Breast epithelium (tissue), 4 donors: ENCODE results near the gene OR8D4. TPM values are rescaled to one million over a fixed set of nuclear protein-coding genes. Genes with fewer than 3 reads are reported as not detected.

ENCODE experiments used
- DNase-seq, 2 donors: peaks; one replicate each; pipeline ENCODE4 v3.0.0-alpha.2; 2019; ENCODE audit warnings: low spot score in 2 of 2
- H3K27ac ChIP-seq, 2 donors: fragments of 200-600 bp; sonication (generic) in 1 of 2; one replicate each; pipeline ENCODE4 v1.5.1; 2016 to 2019; ENCODE audit warnings: mild to moderate bottlenecking in 1 of 2
- H3K27me3 ChIP-seq, 2 donors: fragments of 200-600 bp; sonication (generic) in 1 of 2; one replicate each; pipeline versions ENCODE4 v1.5.1 to v1.6.0; 2017 to 2019; ENCODE audit warnings: control low read depth in 1 of 2, mild to moderate bottlenecking in 1 of 2
- H3K36me3 ChIP-seq: fragments of 200-600 bp; one replicate; pipeline ENCODE4 v1.5.1; 2019
- H3K4me1 ChIP-seq, 2 donors: fragments of 200-600 bp; sonication (generic); one replicate each; pipeline ENCODE4 v1.5.1; 2016 to 2019; ENCODE audit warnings: control low read depth in 1 of 2
- H3K4me3 ChIP-seq, 3 donors: fragments of 200-600 bp; sonication (generic); 1 replicate in 2 of 3; 2 replicates in 1 of 3; pipeline ENCODE4 v1.5.1; 2016 to 2019; ENCODE audit warnings: mild to moderate bottlenecking in 3 of 3, moderate library complexity in 2 of 3
- H3K9me3 ChIP-seq, 2 donors: fragments of 200-600 bp; sonication (generic) in 1 of 2; one replicate each; pipeline ENCODE4 v1.5.1; 2016 to 2019; ENCODE audit warnings: control low read depth in 1 of 2
- CTCF ChIP-seq, 3 donors: fragments of 450-650 bp; IDR thresholded peaks; one replicate each; pipeline ENCODE4 v1.5.1; 2016 to 2017; ENCODE audit warnings: antibody characterized with exemption in 3 of 3, mild to moderate bottlenecking in 3 of 3, moderate library complexity in 3 of 3
- POLR2A ChIP-seq: fragments of 450-650 bp; IDR thresholded peaks from one replicate; pipeline ENCODE4 v1.6.1; 2016; ENCODE audit warnings: antibody characterized with exemption, mild to moderate bottlenecking, moderate library complexity
- POLR2AphosphoS5 ChIP-seq, 3 donors: sonication (generic); formaldehyde crosslinking; IDR thresholded peaks; one replicate each; pipeline ENCODE4 v1.6.1; 2017; ENCODE audit warnings: antibody characterized with exemption in 3 of 3
- intact Hi-C: fragments of 100-400 bp; cut with DNase I; formaldehyde crosslinking; loops from one replicate; pipeline ENCODE4 v1.15.1; 2023; ENCODE audit warnings: low total_unique reads
- total RNA-seq, 3 donors: library from RNA; depleted of rRNA; stranded (reverse); fragments of >200 nt; gene quantifications; one replicate each; pipeline ENCODE4 v1.1.0, GENCODE V29; 2016

The OR8D4 gene
- total RNA-seq, 3 donors from 2014 or later = not detected

- TF ChIP-seq CTCF (IDR thresholded peaks at IDR 0.05) (no peak), POLR2A (no peak), POLR2AphosphoS5 (IDR thresholded peaks at IDR 0.05) (no peak)
- intact Hi-C loops = no loop called here
Observed at GRCh38 chr11:123904932-123905331, 3.0 kb downstream of the OR8D4 start.

DNA sequence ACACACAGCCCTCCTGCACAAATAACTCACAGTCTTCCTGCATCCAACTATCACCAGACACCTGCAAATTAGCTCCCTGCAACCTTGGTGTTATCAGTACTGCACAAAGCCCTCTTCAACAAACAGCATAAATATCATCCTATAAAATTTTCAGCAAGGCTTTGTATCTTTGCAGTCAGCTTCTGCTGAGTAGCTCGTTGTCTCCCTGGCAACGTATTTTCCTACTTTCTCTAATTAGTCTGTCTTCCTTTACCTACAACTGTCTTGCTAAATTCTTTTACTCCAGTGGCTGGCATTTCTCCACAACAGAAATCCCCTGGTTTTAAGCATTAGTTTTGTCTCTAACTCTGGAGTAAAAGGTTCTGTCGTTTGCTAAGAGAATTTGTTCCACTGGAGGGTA lies 3.9 kb downstream of the OR8D4 start:
- TF ChIP-seq POLR2A = no peak
- TF ChIP-seq CTCF (IDR thresholded peaks at IDR 0.05) = no peak
- DNase-seq = no peak
- no peaks in the 10 kb centered on the region for H3K4me1 ChIP-seq
- H3K4me3 ChIP-seq = no peak overlapping the region
- no peak overlapping the region for H3K27ac ChIP-seq
- no peaks in the 10 kb centered on the region for H3K9me3 ChIP-seq
- intact Hi-C loops = no loop called here
- no peaks in the 10 kb centered on the region for H3K36me3 ChIP-seq
- no peaks in the 10 kb centered on the region for H3K27me3 ChIP-seq

More at GRCh38 chr11:123904932-123905331, 3.0 kb downstream of the OR8D4 start:
- Histone ChIP-seq H3K4me1 (no peaks in the 10 kb centered on the region), H3K27ac (no peak overlapping the region), H3K27me3 (no peaks in the 10 kb centered on the region), H3K4me3 (no peak overlapping the region), H3K36me3 (no peaks in the 10 kb centered on the region), H3K9me3 (no peaks in the 10 kb centered on the region)
- DNase-seq = no peak

DNA sequence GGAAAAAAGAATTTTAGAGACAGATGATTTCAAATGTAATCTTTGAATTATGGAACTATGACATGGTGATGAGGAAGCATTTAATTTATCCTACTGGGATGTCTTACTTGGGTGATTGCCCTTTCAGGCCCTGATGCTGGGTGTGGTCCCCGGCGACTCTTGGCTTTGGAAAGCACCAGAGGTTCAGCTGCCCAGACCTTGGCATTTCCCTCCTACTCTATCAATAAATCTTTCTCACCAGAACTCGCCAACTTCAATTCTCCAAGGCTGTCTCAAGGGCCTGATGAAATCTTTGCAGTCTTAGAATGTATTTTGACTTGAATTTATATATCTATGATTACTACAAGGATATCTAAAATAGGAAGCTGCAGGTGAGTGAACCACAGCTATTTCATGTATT lies 19.0 kb downstream of the OR8D4 start:
- Histone ChIP-seq H3K9me3 (no peaks in the 10 kb centered on the region), H3K27me3 (no peaks in the 10 kb centered on the region), H3K4me3 (no peak overlapping the region), H3K36me3 (no peaks in the 10 kb centered on the region), H3K4me1 (no peaks in the 10 kb centered on the region), H3K27ac (no peak overlapping the region)
- TF ChIP-seq POLR2AphosphoS5 (IDR thresholded peaks at IDR 0.05) = no peak
- TF ChIP-seq POLR2A = no peak
- no peak for TF ChIP-seq CTCF (IDR thresholded peaks at IDR 0.05)
- intact Hi-C loops = no loop called here
- no peak for DNase-seq

GRCh38 chr11:123924027-123924426 lies 22.1 kb downstream of the OR8D4 start:
- TF ChIP-seq CTCF (IDR thresholded peaks at IDR 0.05) (no peak), POLR2A (no peak), POLR2AphosphoS5 (IDR thresholded peaks at IDR 0.05) (no peak)
- H3K4me1 ChIP-seq = no peaks in the 10 kb centered on the region
- no peak overlapping the region for H3K27ac ChIP-seq
- H3K9me3 ChIP-seq = no peaks in the 10 kb centered on the region
- H3K4me3 ChIP-seq = no peak overlapping the region
- no peaks in the 10 kb centered on the region for H3K27me3 ChIP-seq
- no peaks in the 10 kb centered on the region for H3K36me3 ChIP-seq
- intact Hi-C loops = no loop called here
- DNase-seq = no peak

GRCh38 chr11:123939317-123939716 lies 37.4 kb downstream of the OR8D4 start, which contains the start of gene OR4D5:
Gene OR4D5, plus strand, starts transcription at chr11:123939617. Its CDS starts 0 bp downstream, at chr11:123939617.
- Histone ChIP-seq H3K4me3 (no peak within 1 kb of the TSS), H3K4me1 (no peaks in the 10 kb centered on the region), H3K27me3 (no peaks in the 10 kb centered on the region), H3K9me3 (no peaks in the 10 kb centered on the region), H3K36me3 (no peaks in the 10 kb centered on the region), H3K27ac (no peak within 1 kb of the TSS)
- TF ChIP-seq CTCF (IDR thresholded peaks at IDR 0.05) (no peak), POLR2AphosphoS5 (IDR thresholded peaks at IDR 0.05) (no peak), POLR2A (no peak)
- intact Hi-C loops = no loop called here
- no peak for DNase-seq
